Activated CD4-positive, alpha-beta T cell treated with anti-CD3 and anti-CD28 coated beads, Interleukin-2, amount 50 U/mL, for 24 hours (primary cell): ENCODE data around the gene HRK.

Experiments used
- DNase-seq, 2 donors: peaks; one replicate each; pipeline ENCODE4 v3.0.0-alpha.2; 2020; ENCODE audit warnings: low read depth in 1 of 2, low spot score in 1 of 2

Gene HRK

DNA sequence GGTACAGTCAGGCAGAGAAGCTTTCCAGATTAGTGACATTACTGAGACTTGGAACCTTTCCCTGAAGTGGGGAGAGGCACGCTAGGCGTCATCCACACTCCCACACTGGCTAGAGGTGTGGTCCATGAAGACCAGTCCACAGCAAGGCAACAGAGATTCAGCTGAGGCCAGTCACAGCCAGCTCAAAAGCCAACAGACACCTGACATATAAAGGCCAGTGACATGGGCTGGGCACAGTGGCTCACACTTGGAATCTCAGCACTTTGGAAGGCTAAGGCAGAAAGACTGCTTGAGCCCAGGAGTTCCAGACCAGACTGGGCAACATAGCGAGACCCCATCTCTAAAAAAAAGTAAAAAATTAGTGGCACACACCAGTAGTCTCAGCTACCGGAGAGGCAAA lies 10.9 kb downstream of the HRK start:
- DNase-seq, result no peak

DNA sequence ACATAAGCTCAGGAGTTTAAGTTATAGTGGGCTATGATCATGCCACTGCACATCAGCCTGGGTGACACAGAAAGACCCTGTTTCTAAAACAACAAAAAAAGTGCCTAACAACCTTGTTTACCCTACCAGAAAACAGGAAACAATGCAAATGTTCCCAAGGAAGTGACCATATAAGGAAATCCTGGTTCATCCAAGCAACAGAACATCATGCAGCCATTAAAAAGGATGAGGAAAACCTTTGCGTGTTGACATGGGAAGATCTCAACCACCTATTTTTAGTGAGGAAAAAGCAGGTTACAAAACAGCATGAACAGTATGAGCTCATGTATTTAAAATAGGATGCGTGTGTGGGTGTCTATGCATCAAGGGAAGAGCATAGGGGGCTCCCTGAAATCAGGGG lies 13.7 kb downstream of the HRK start:
- DNase-seq, result no peak

DNA sequence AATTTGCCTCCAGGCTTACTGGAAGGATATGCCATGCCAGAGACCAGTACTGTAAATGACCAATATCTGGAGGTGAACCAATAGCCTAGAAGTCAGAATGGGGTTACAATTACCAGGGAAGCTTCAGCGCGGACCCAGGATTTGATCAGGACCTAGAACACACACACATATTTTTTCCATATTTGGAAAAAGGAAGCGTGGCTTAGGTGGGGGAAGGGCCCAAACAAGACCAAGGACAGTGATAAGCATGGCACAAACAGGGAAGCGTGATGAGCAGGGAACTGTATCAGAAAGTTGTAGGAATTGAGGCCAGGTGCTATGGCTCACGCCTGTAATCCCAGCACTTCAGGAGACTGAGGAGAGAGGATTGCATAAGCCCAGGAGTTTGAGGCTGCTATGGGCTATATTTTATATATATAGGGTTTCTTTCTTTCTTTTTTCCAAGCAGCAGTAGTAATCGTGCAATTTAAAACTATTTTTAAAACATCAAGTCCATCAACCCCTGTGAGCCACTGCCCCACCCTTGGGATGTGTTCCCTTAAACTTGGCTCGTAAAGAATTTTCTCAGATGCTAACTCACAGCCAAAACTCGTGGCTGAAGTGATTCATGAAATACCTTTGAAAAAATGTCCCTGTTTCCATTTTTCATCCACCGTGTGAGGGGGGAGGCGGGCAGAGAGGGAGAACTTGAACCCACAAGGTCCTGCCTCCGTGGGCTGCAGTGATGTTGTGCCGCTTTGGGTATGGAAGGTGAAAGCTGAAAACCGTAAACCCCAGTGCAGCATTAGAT lies 16.7 kb downstream of the HRK start:
- DNase-seq, result no peak

DNA sequence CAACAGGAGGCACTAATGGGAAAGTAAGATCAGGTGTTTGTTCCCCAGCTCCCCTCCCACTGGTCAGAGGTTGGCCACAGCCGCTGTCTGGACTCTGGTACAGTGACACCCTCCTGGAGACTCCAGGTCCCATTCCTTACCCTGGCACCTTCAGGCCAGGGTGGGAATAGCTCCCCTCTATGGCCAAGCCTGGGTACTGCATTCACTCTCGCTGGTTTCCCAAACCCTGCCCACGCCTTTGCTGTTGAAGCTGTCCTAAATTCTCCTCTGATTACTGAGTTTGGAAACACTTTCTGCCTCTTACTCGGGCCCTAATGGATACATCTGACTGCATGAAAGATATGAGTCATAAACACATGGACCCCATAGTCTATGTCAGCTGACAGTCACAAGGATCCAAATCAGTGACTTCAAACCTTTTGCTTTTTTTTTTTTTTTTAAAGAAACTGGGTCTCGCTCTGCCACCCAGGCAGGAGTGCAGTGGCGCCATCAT lies 17.9 kb downstream of the HRK start:
- DNase-seq, result no peak

DNA sequence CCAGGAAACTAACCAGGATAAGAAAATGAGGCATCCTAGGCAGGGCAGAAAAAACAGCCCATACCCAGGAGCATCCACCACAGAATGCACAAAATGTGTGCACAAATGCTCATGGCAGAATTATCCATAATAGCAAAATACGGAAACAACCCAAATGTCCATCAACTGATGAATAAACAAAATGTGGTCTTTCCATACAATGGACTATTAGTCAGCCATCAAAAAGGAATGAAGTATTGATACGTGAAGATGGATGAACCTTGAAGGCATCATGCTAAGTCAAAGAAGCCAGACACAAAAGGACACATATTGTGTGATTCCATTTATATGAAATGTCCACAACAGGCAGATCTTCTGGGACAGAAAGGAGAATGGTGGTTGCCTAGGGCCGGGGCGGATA lies 19.1 kb downstream of the HRK start:
- DNase-seq, result no peak

DNA sequence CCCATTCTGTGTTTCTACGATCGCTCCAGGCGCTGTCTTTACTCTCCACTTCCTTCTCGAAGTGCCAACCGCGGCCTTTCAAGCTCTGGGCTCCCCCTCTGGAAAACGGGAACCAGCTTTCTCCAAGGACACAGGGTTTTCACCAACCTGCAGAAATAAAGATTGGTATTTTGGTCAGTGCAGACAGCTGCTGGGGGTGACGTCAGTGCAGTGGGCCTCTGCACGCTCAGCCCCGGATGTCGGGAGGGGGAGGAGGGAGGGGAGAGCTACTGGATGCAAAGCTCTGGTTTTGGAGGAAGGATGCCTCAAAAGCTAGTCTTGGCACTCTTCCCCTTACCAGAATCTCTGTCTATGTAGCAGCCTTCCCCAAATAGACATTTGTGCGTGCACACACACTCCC lies 19.9 kb downstream of the HRK start:
- DNase-seq, result no peak

- no peak for DNase-seq
Measured at GRCh38 chr12:116860263-116860662, 21.0 kb downstream of the HRK start.

GRCh38 chr12:116859079-116859478 lies 22.2 kb downstream of the HRK start:
- DNase-seq, result no peak

GRCh38 chr12:116856729-116857128 lies 24.5 kb downstream of the HRK start:
- DNase-seq, result no peak

- DNase-seq, result no peak
Measured at GRCh38 chr12:116855744-116856470, 25.3 kb downstream of the HRK start.

DNA sequence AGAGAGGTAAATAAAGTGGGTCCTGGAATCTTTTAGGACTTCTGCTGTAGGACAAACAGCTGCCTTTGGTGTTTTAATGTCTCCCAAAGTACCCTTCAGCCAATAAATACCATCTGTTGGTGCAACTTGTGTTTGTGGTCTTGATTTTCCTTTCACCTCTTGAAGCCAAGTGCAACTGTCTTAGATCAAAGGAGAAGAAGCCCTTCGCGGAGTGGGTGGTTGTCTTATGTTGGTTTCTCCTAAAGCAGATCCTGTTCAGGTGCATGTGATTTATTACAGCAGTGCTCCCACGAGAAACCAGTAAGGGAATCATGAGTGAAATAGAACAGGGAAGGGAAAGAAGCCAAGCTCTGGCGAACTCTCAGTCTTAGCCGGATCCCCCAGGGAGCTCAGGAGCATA lies 27.7 kb downstream of the HRK start:
- no peak for DNase-seq

DNA sequence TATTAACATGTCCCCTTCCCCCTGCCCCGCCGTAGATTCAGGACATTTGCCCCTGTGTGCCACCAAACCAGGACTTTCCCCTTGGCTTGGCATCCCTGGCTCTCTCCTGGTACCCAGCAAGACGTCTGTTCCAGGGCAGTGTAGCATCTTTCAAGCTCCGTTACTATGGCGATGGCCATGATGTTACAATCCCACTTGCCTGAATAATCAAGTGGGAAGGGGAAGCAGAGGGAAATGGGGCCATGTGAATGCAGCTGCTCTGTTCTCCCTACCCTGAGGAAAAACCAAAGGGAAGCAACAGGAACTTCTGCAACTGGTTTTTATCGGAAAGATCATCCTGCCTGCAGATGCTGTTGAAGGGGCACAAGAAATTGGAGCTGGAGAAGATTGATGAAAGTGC lies 28.9 kb downstream of the HRK start:
- no peak for DNase-seq

- no peak for DNase-seq
Measured at GRCh38 chr12:116849216-116849615, 32.0 kb downstream of the HRK start.

DNA sequence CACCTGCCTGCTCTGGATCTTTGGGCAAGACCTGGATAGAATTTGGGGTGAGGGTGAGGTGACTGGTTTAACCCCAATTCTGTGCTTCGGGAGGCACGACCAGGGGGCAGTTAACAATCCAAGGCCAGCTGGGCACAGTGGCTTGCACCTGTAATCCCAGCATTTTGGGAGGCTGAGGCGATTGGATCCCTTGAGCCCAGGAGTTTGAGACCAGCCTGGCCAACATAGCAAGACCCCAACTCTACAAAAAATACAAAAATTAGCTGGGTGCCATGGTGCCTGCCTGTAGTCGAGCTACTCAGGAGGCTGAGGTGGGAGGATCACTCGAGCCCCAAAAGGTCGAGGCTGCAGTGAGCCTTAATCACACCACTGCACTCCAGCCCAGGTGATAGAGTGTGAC lies 38.2 kb downstream of the HRK start:
- DNase-seq, result no peak

DNA sequence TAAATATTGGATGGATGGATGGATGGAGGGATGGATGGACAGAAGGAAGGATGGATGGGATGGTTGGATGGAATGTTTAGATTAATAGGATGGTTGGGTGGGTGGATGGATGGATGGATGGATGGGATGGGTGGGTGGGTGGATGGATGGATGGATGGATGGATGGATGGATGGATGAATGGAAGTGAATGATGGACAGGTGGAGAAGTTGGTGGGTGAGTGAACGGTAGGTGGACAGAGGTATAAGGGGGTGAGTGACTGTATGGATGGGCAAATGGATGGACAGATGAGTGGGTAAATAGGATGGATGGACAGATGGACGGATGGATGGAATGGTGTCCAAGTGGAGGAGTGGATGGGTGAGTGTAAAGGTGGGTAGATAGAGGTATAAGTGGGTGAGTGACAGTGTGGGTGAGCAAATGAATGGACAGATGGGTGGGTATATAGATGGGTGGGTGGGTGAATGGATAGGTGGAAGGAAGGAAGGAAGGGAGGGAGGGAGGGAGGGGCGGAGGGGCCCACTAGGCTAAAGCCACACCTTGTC lies 41.9 kb downstream of the HRK start:
- no peak for DNase-seq

- DNase-seq, result no peak
Measured at GRCh38 chr12:116838365-116838764, 42.9 kb downstream of the HRK start.

DNA sequence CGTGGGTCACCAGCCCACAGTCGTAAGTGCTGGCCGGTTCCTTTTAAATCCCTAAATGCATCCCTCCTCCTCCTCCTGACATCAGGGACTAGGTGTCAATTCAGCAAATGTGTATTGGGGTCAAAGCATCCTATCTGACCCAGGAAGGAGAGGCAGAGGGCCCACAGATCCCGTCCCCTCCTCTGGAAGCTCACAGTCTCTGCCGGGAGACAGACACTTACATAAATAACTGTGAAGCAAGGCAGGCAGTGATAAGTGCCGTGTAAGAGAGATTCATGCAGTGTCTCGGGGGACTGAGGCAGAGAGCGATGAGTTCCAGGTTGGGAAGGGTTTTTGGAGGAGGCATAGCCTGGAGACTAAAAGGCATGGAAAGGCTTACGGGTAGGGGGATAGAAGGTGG lies 44.1 kb downstream of the HRK start:
- DNase-seq, result no peak

DNA sequence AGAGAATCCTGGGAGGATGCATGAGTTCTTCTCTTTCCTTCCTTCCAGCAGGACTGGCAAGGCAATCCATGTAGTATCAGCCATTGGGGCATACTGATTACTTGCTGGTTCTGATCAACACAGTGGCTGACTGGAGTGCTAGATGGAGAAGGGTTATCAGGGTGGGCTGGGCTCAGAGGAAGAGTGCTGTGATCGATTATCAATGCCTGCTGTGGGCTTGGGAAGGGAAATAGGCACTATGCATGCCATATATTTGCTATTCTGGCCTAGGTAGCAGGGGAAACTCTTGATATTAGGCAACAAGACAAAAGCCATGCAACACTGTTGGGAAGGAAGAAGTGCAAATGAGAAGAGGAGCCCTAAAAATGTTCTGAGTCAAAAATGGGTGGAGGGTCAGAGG lies 45.8 kb downstream of the HRK start:
- no peak for DNase-seq

DNA sequence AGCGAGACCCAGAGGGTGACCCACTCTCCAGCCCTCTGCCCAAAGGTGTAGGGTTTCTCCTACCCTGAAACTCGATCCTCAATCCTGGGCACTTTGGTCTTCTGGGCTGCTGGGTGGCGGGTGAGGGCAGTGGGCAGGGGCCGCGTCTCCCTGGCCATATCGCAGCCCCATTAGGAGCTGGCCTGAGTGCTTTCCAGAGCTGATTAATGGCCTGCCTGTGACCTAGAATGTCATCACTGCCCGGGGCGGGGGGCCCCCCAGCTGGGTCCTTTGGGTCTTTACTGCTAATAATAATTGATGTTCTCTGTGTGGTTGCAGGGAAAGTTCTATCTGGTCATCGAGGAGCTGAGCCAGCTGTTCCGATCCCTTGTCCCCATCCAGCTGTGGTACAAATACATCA lies 47.8 kb downstream of the HRK start:
- DNase-seq, result no peak

GRCh38 chr12:116832353-116832752 lies 48.9 kb downstream of the HRK start:
- DNase-seq, result no peak

DNA sequence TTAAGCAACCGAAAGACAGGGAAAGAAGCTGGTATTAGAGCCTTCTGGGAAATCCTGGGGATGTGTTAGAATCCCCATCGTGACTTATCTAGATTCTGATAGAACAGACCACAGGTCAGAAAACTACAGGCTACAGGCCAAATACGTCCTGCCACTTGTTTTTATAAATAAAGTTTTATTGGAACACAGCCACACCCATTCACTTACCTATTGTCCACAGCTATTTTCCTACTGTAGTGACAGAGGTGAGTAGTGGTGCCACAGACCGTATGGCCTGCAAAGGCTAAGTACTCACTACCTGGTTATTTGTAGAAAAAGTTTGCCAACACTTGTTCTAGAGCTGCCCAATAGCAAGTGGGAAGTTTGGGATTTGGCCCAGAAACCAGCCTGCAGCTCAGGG lies 53.8 kb downstream of the HRK start:
- DNase-seq, result no peak

DNA sequence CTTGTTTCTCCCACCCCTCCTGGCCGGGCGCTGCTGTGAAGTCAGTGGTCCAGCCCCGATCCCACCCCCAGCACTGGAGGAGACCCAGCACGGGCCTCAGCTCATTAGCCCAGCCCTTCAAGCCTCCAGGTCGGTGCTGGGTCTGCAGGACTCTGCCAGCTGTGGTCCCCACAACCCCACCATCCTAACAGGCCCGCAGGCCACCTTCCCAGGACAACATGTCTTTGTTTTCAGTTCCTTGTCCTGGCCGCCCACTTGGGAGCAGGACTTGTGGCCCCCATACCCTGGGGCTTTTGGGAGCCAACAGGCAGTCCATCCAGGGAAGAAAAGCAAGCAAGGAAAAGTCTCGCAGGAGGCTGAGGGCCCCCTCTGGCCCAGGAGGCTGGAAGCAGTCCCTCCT lies 60.0 kb downstream of the HRK start:
- no peak for DNase-seq
